Erythroblast (primary cell): ENCODE results near the gene FAM229B.

Source experiments
- GATA1 ChIP-seq: IDR thresholded peaks from 2 replicates; pipeline ENCODE4 v1.6.1; 2011; ENCODE audit warnings: low read depth, mild to moderate bottlenecking, control low read depth, low read length, moderate library complexity
- POLR2A ChIP-seq: IDR thresholded peaks from 2 replicates; pipeline ENCODE4 v1.6.1; 2011; ENCODE audit warnings: mild to moderate bottlenecking, low read length

DNA sequence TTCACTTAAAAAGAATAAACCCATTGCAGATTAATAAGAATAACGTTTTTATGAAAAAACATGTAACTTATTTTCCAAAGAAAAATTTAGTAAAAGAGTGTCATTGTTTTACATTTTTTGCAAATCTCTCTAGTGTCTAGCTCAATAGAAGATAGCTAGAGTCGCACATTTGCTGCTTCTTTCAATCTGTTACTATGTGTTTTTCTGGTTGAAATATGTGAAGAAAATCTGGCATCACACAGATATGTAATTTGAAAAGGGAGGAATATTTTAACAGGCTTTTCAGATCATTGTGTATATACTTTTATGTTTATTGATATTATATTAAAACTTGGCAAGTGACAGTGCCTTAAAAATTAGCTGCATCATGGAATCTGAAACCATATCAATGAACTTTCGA is 24.4 kb upstream of the FAM229B start:
- TF ChIP-seq POLR2A = no peak
- no peak for TF ChIP-seq GATA1
